Keratinocyte (primary cell): Measurements from ENCODE around the gene PRM2. TPM values are rescaled to one million over a fixed set of nuclear protein-coding genes. Genes with fewer than 3 reads are reported as not detected.

ENCODE experiments used
- DNase-seq: peaks from one replicate; pipeline ENCODE4 v3.0.0-alpha.2; 2011; ENCODE audit warnings: low read depth, missing footprints, low spot score
- FAIRE-seq: peaks from 2 replicates; lab custom pipeline; 2011; peaks lifted over from hg19 to GRCh38; lab: Jason Lieb, UNC
- H2AFZ ChIP-seq: 2 replicates; pipeline ENCODE4 v1.6.0; 2012; ENCODE audit warnings: low read length, control low read depth, inconsistent platforms; ENCODE audit not compliant: control insufficient read depth
- H3K27ac ChIP-seq: 2 replicates; pipeline ENCODE4 v1.5.1; 2011; ENCODE audit warnings: low read length; ENCODE audit not compliant: control insufficient read depth, insufficient read depth
- H3K27me3 ChIP-seq: 3 replicates; pipeline ENCODE4 v1.6.0; 2011; ENCODE audit warnings: low read length; ENCODE audit not compliant: control insufficient read depth, insufficient read depth; ENCODE audit errors: extremely low read depth
- H3K36me3 ChIP-seq, 2 experiments: 2 replicates in 1 of 2; 3 replicates in 1 of 2; pipeline ENCODE4 v1.5.1; 2011; ENCODE audit warnings: low read length in 2 of 2, mild to moderate bottlenecking in 1 of 2; ENCODE audit not compliant: control insufficient read depth in 2 of 2, insufficient read depth in 2 of 2; ENCODE audit errors: extremely low read depth in 1 of 2
- H3K4me1 ChIP-seq: 3 replicates; pipeline ENCODE4 v1.5.1; 2011; ENCODE audit warnings: low read length; ENCODE audit not compliant: control insufficient read depth, insufficient read depth; ENCODE audit errors: extremely low read depth
- H3K4me2 ChIP-seq: 3 replicates; pipeline ENCODE4 v1.6.0; 2011; ENCODE audit warnings: low read depth, low read length; ENCODE audit not compliant: control insufficient read depth, insufficient read depth; ENCODE audit errors: extremely low read depth
- H3K4me3 ChIP-seq, 3 experiments: fragments of 200-600 bp in 1 of 3; sonication (generic) in 1 of 3; 2 replicates in 2 of 3; 3 replicates in 1 of 3; pipeline ENCODE4 v1.5.1; 2011 to 2016; ENCODE audit warnings: low read length in 3 of 3, mild to moderate bottlenecking in 3 of 3, control low read depth in 2 of 3, inconsistent platforms in 1 of 3, low read depth in 1 of 3, mixed read lengths in 1 of 3, mixed run types in 1 of 3, moderate library complexity in 1 of 3; ENCODE audit not compliant: control insufficient read depth in 2 of 3, insufficient read depth in 2 of 3; ENCODE audit errors: extremely low read depth in 1 of 3
- H3K79me2 ChIP-seq: 2 replicates; pipeline ENCODE4 v1.6.0; 2012; ENCODE audit warnings: low read length; ENCODE audit not compliant: control insufficient read depth, insufficient read depth
- H3K9ac ChIP-seq: 3 replicates; pipeline ENCODE4 v1.6.0; 2011; ENCODE audit warnings: low read length; ENCODE audit not compliant: control insufficient read depth, insufficient read depth; ENCODE audit errors: extremely low read depth
- H3K9me1 ChIP-seq: 3 replicates; pipeline ENCODE4 v1.6.0; 2011; ENCODE audit warnings: low read length; ENCODE audit not compliant: control insufficient read depth, insufficient read depth; ENCODE audit errors: extremely low read depth
- H3K9me3 ChIP-seq: 2 replicates; pipeline ENCODE4 v1.5.1; 2012; ENCODE audit warnings: low read depth, low read length; ENCODE audit not compliant: control insufficient read depth
- H4K20me1 ChIP-seq: 3 replicates; pipeline ENCODE4 v1.6.0; 2011; ENCODE audit warnings: low read length; ENCODE audit not compliant: control insufficient read depth, insufficient read depth; ENCODE audit errors: extremely low read depth
- EZH2 ChIP-seq: IDR thresholded peaks from one replicate; pipeline ENCODE4 v1.6.1; 2012; ENCODE audit warnings: inconsistent platforms, mild to moderate bottlenecking, low read length, moderate library complexity
- dilution Hi-C: fragments of 300-500 bp; cut with MboI; formaldehyde crosslinking; loops from one replicate; pipeline ENCODE4 v1.7.0; 2020; ENCODE audit warnings: low sequenced_read_pairs; ENCODE audit not compliant: extremely low pct_ligation_motif_present
- polyA minus RNA-seq, 3 experiments: library from RNA; depleted of rRNA, polyadenylated mRNA; stranded (reverse); fragments of >200 nt; gene quantifications; 1 replicate in 1 of 3; 2 replicates in 1 of 3; 3 replicates in 1 of 3; pipeline ENCODE4 v1.2.3, GENCODE V29; 2011
- polyA plus RNA-seq, 5 experiments: library from polyadenylated mRNA; depleted of rRNA in 3 of 5; stranded (reverse) in 3 of 5; stranded (forward) in 1 of 5; unstranded in 1 of 5; fragments of >200 nt; gene quantifications; 1 replicate in 1 of 5; 2 replicates in 3 of 5; 3 replicates in 1 of 5; pipeline versions ENCODE4 v1.2.1 to v1.2.3, GENCODE V29; 2011 to 2012; ENCODE audit warnings: missing spikeins in 2 of 5, low read depth in 1 of 5, low replicate concordance in 1 of 5
- TF ChIP-seq, protein P1 (sequence below), 3 experiments: IDR thresholded peaks in 1 of 3; conservative IDR thresholded peaks in 1 of 3; optimal IDR thresholded peaks in 1 of 3; 2 replicates in 2 of 3; 3 replicates in 1 of 3; pipeline versions ENCODE3 to v1.5.1; 2011; ENCODE audit warnings: low read length in 3 of 3, mild to moderate bottlenecking in 3 of 3, moderate library complexity in 2 of 3, control low read depth in 1 of 3, inconsistent platforms in 1 of 3; ENCODE audit not compliant: insufficient read depth in 2 of 3; ENCODE audit errors: extremely low read depth in 1 of 3

Gene PRM2, protein sequence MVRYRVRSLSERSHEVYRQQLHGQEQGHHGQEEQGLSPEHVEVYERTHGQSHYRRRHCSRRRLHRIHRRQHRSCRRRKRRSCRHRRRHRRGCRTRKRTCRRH
- polyA plus RNA-seq (not detected in 3 replicates), polyA minus RNA-seq (not detected in 3 replicates)
- not detected for polyA plus RNA-seq (2011; ENCODE audit: low read depth)
- not detected in 2 replicates for polyA plus RNA-seq (2011; cell fraction: cytosol; rRNA removed)
- not detected in 2 replicates for polyA plus RNA-seq (2011; cell fraction: nucleus; rRNA removed)
- not detected in 2 replicates for polyA plus RNA-seq (2012; ENCODE audit: low replicate concordance)
- polyA minus RNA-seq (2011; cell fraction: cytosol; rRNA and poly(A)+ RNA removed), result not detected
- not detected in 2 replicates for polyA minus RNA-seq (2011; cell fraction: nucleus; rRNA and poly(A)+ RNA removed)

- no peak within 1 kb of the TSS for H3K4me2 ChIP-seq
- no peaks in the 10 kb centered on the region for H4K20me1 ChIP-seq
- FAIRE-seq, result no peak
- no peaks in the 10 kb centered on the region for H3K79me2 ChIP-seq
- H3K27ac ChIP-seq, result no peak within 1 kb of the TSS
- H3K4me3 ChIP-seq, result no peak within 1 kb of the TSS
- H3K9me3 ChIP-seq, result no peaks in the 10 kb centered on the region
- no peaks in the 10 kb centered on the region for H3K9me1 ChIP-seq
- no peak within 1 kb of the TSS for H2AFZ ChIP-seq
- peaks cover 3% of the 10 kb centered on the region for H3K27me3 ChIP-seq
- dilution Hi-C loops, result no loop called here
- H3K9ac ChIP-seq, result no peak within 1 kb of the TSS
- no peak for DNase-seq
- H3K36me3 ChIP-seq, result no peaks in the 10 kb centered on the region
- H3K4me1 ChIP-seq, result peaks cover 5% of the 10 kb centered on the region
- no peak for TF ChIP-seq EZH2
- TF ChIP-seq, protein P1, sequence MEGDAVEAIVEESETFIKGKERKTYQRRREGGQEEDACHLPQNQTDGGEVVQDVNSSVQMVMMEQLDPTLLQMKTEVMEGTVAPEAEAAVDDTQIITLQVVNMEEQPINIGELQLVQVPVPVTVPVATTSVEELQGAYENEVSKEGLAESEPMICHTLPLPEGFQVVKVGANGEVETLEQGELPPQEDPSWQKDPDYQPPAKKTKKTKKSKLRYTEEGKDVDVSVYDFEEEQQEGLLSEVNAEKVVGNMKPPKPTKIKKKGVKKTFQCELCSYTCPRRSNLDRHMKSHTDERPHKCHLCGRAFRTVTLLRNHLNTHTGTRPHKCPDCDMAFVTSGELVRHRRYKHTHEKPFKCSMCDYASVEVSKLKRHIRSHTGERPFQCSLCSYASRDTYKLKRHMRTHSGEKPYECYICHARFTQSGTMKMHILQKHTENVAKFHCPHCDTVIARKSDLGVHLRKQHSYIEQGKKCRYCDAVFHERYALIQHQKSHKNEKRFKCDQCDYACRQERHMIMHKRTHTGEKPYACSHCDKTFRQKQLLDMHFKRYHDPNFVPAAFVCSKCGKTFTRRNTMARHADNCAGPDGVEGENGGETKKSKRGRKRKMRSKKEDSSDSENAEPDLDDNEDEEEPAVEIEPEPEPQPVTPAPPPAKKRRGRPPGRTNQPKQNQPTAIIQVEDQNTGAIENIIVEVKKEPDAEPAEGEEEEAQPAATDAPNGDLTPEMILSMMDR (optimal IDR thresholded peaks at IDR 0.05 in 1 of 3, IDR thresholded peaks at IDR 0.05 in 1 of 3, conservative IDR thresholded peaks at IDR 0.05 in 1 of 3; ENCODE audit: extremely low read depth in 1 of 3, insufficient read depth in 2 of 3, low read length in 3 of 3), result no peak
Observed at GRCh38 chr16:11276143-11276895, at the start of gene PRM2. PRM2 (minus strand) TSS chr16:11276480; CDS start chr16:11276370, 110 bp downstream.

- FAIRE-seq (no peak), DNase-seq (no peak)
- Histone ChIP-seq H3K79me2 (no peaks in the 10 kb centered on the region), H3K9me3 (no peaks in the 10 kb centered on the region), H3K9ac (no peak overlapping the region), H3K27ac (no peak overlapping the region), H3K4me3 (no peak overlapping the region), H3K36me3 (no peaks in the 10 kb centered on the region), H3K9me1 (no peaks in the 10 kb centered on the region), H4K20me1 (no peaks in the 10 kb centered on the region), H3K4me2 (no peak overlapping the region), H2AFZ (no peak overlapping the region), H3K4me1 (peaks cover 14% of the 10 kb centered on the region), H3K27me3 (no peaks in the 10 kb centered on the region)
- no peak for TF ChIP-seq EZH2
- TF ChIP-seq, protein P1 (optimal IDR thresholded peaks at IDR 0.05 in 1 of 3, IDR thresholded peaks at IDR 0.05 in 1 of 3, conservative IDR thresholded peaks at IDR 0.05 in 1 of 3; ENCODE audit: extremely low read depth in 1 of 3, insufficient read depth in 2 of 3, low read length in 3 of 3), result no peak
- dilution Hi-C loops, result no loop called here
Observed at GRCh38 chr16:11325404-11326083, 49.3 kb upstream of the PRM2 start.
